Right atrium auricular region (tissue), 2 donors: ENCODE measurements around the gene PTGER3. TPM values are rescaled to one million over a fixed set of nuclear protein-coding genes. Genes with fewer than 3 reads are reported as not detected.

Experiments
- DNase-seq: peaks from one replicate; pipeline ENCODE4 v3.0.0-alpha.2; 2019; ENCODE audit warnings: low spot score
- H3K27ac ChIP-seq, 2 donors: fragments of 200-600 bp; sonication (generic); 1 replicate in 1 of 2; 2 replicates in 1 of 2; pipeline ENCODE4 v1.5.1; 2016 to 2019
- H3K27me3 ChIP-seq, 2 donors: fragments of 200-600 bp; sonication (generic); one replicate each; pipeline versions ENCODE4 v1.5.1 to v1.6.0; 2017 to 2019
- H3K36me3 ChIP-seq: fragments of 200-600 bp; sonication (generic); one replicate; pipeline ENCODE4 v1.5.1; 2016
- H3K4me1 ChIP-seq, 2 donors: fragments of 200-600 bp; sonication (generic); one replicate each; pipeline versions ENCODE4 v1.5.1 to v1.6.0; 2017 to 2019
- H3K4me3 ChIP-seq, 2 donors: fragments of 200-600 bp; sonication (generic); 1 replicate in 1 of 2; 2 replicates in 1 of 2; pipeline ENCODE4 v1.5.1; 2017 to 2019; ENCODE audit warnings: mild to moderate bottlenecking in 1 of 2, moderate library complexity in 1 of 2
- H3K9me3 ChIP-seq, 2 donors: fragments of 200-600 bp; sonication (generic); one replicate each; pipeline ENCODE4 v1.5.1; 2019
- CTCF ChIP-seq, 2 donors: fragments of 200-600 bp; sonication (generic); IDR thresholded peaks; one replicate each; pipeline ENCODE4 v1.5.1; 2019; ENCODE audit warnings: antibody characterized with exemption in 2 of 2
- total RNA-seq, 2 donors: library from RNA; depleted of rRNA; stranded (reverse); fragments of >200 nt; gene quantifications; one replicate each; pipeline ENCODE4 v1.1.0, GENCODE V29; 2016

Gene PTGER3
- total RNA-seq, 2 donors from 2014 or later: 0.52 to 4.6 TPM

DNA sequence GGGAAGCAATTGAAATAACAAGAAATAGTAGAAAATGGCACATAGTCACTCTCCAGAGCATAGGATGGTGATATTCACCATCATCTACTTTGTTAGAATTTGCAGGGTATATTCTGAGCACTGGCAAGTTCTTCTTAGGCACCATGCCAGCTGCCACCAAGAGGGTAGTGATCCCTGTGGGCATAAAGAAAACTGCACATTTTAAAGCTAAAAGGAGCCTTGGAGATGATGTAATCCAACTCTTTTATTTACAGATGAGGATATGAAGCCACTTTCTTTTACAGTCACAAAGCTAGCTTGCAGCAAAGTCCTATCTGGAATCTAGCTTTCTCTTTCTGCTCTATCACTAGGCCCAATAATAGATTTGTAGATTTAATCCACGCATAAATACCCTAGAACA is 69.0 kb downstream of the PTGER3 start:
- no peak for DNase-seq
- Histone ChIP-seq H3K36me3 (no peaks in the 10 kb centered on the region), H3K4me1 (no peaks in the 10 kb centered on the region), H3K4me3 (no peak overlapping the region), H3K27ac (no peak overlapping the region), H3K27me3 (no peaks in the 10 kb centered on the region), H3K9me3 (no peaks in the 10 kb centered on the region)
- no peak for TF ChIP-seq CTCF (IDR thresholded peaks at IDR 0.05)

GRCh38 chr1:70977575-70977974 is 70.0 kb downstream of the PTGER3 start:
- no peak for TF ChIP-seq CTCF (IDR thresholded peaks at IDR 0.05)
- no peaks in the 10 kb centered on the region for H3K9me3 ChIP-seq
- no peak for DNase-seq
- H3K4me3 ChIP-seq: no peak overlapping the region
- no peaks in the 10 kb centered on the region for H3K27me3 ChIP-seq
- no peak overlapping the region for H3K27ac ChIP-seq
- H3K4me1 ChIP-seq: no peaks in the 10 kb centered on the region
- H3K36me3 ChIP-seq: no peaks in the 10 kb centered on the region

DNA sequence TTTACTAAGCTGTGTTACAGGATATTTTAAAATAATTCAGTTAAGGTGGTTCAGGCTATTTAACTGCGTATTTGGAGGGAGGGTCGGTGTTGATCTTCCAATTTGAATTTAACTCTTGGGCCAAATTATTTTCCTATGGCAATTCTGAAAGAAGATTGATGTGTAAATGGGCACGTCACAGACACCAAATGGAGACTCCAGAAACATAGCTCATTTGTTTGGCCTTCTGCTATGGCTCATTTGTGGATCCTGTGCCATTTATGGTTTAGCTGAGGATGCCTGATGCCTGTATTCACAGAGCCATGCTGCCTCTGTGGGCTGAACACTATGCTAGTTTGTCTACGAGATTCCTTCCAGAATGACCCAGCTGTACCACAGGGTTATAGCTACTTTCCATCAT is 70.6 kb downstream of the PTGER3 start:
- H3K9me3 ChIP-seq: no peaks in the 10 kb centered on the region
- no peaks in the 10 kb centered on the region for H3K27me3 ChIP-seq
- DNase-seq: no peak
- H3K4me3 ChIP-seq: no peak overlapping the region
- H3K36me3 ChIP-seq: no peaks in the 10 kb centered on the region
- no peaks in the 10 kb centered on the region for H3K4me1 ChIP-seq
- TF ChIP-seq CTCF (IDR thresholded peaks at IDR 0.05): no peak
- H3K27ac ChIP-seq: no peak overlapping the region

DNA sequence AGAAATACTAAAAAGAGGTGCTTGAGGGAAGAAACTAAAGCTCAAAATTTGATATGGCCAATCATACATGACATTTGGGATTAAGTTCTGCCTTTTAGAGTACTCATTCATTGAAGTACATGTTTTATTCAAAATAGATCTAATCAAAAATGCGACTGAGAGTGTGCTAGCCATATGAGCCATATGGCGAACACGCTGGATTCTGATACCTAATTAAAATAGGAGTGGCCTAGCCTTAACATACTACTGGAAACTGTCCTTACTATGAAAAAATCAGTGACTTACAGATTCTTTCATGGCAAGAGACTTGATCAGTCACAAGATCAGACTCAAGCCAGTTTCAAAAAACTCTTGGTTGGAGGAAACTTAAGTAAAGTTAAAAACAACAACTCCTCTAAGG is 73.9 kb downstream of the PTGER3 start:
- H3K36me3 ChIP-seq: no peaks in the 10 kb centered on the region
- no peak overlapping the region for H3K27ac ChIP-seq
- no peaks in the 10 kb centered on the region for H3K4me1 ChIP-seq
- H3K27me3 ChIP-seq: no peaks in the 10 kb centered on the region
- no peak overlapping the region for H3K4me3 ChIP-seq
- DNase-seq: no peak
- no peaks in the 10 kb centered on the region for H3K9me3 ChIP-seq
- TF ChIP-seq CTCF (IDR thresholded peaks at IDR 0.05): no peak

GRCh38 chr1:70970407-70970806 is 77.2 kb downstream of the PTGER3 start:
- no peak for TF ChIP-seq CTCF (IDR thresholded peaks at IDR 0.05)
- Histone ChIP-seq H3K4me1 (no peaks in the 10 kb centered on the region), H3K36me3 (no peaks in the 10 kb centered on the region), H3K4me3 (no peak overlapping the region), H3K9me3 (no peaks in the 10 kb centered on the region), H3K27ac (no peak overlapping the region), H3K27me3 (no peaks in the 10 kb centered on the region)
- no peak for DNase-seq

DNA sequence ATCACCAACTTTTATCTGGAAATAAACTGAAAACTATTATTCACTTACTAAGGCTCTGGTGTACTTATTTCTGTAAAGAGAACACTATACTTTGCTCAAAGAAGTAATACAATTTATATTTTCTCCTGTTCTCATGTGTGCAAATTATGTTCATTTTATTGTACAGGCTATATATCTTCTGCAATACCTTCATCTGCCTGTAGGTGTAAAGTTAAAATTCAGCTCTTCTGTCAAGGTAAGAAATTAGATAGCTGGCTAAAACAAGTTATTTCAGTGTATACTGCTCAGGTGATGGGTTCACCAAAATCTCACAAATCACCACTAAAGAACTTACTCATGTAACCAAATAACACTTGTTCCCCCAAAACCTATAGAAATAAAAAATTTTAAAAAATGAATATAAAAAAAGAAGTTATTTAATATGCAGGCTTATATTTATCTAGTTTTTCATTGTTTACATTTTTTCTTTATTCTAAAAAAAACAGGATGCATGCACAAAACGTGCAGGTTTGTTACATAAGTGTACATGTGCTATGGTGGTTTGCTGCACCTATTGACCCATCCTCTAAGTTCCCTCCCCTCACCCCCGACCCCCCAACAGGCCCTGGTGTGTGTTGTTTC is 81.5 kb downstream of the PTGER3 start:
- H3K9me3 ChIP-seq: no peaks in the 10 kb centered on the region
- no peak for DNase-seq

More for the DNA sequence above, 81.5 kb downstream of the PTGER3 start:
- H3K27me3 ChIP-seq: no peaks in the 10 kb centered on the region
- no peaks in the 10 kb centered on the region for H3K36me3 ChIP-seq
- no peak overlapping the region for H3K27ac ChIP-seq
- no peaks in the 10 kb centered on the region for H3K4me1 ChIP-seq
- H3K4me3 ChIP-seq: no peak overlapping the region
- TF ChIP-seq CTCF (IDR thresholded peaks at IDR 0.05): peak in 1 of 2 donors; percentile 53
